ENCODE measurements around the gene COL16A1.

The COL16A1 gene

DNA sequence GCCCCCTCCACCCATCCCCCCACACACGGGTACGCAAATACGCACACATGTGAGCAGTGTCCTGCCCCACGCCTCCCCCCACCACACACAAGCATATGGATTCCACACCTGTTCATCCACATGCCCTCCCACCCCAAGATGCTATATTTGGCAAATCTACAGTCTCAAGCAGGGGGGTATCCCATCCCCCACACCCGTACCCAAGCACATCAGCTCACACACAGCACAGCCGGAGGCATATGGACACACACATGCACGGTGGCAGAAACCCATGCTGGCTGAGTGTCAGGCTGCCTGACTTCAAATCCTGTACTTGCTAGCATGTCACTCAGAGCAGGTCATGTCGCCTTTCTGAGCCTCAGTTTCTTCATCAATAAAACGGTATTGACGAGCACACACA lies 10.6 kb downstream of the COL16A1 start:
- no peak for TF ChIP-seq CTCF (IDR thresholded peaks at IDR 0.05)
- no peak for DNase-seq (ENCODE audit: low spot score)
- Histone ChIP-seq H3K4me3 (no peak overlapping the region), H3K27ac (no peak overlapping the region)

- DNase-seq (ENCODE audit: low spot score): no peak
- H3K27ac ChIP-seq: no peak overlapping the region
- no peak for TF ChIP-seq CTCF (IDR thresholded peaks at IDR 0.05)
- H3K4me3 ChIP-seq: no peak overlapping the region
Measured at GRCh38 chr1:31691951-31692350, 11.9 kb downstream of the COL16A1 start.

DNA sequence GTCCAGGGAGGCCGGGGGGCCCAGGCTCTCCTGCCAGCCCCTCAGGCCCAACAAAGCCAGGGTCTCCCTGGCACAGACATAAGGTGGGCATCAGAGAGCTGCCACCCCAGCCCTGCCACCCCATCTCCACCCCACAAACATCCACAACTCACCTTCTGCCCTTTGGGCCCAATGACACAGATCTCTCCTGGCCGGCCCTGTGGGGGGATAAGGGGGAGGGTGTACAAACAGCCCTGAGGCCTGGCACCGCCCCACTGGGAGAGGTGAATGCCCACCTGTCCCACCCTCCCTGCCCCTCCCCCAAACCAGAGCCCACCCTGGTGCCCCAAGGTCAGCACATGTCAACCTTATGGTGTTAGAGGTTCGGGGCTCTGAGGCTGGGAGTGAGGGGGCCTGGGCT lies 12.4 kb downstream of the COL16A1 start:
- H3K27ac ChIP-seq: no peak overlapping the region
- no peak for TF ChIP-seq CTCF (IDR thresholded peaks at IDR 0.05)
- no peak for DNase-seq (ENCODE audit: low spot score)
- H3K4me3 ChIP-seq: no peak overlapping the region

GRCh38 chr1:31690921-31691320 lies 12.9 kb downstream of the COL16A1 start:
- TF ChIP-seq CTCF (IDR thresholded peaks at IDR 0.05): no peak
- no peak for DNase-seq (ENCODE audit: low spot score)
- no peak overlapping the region for H3K27ac ChIP-seq
- H3K4me3 ChIP-seq: no peak overlapping the region

DNA sequence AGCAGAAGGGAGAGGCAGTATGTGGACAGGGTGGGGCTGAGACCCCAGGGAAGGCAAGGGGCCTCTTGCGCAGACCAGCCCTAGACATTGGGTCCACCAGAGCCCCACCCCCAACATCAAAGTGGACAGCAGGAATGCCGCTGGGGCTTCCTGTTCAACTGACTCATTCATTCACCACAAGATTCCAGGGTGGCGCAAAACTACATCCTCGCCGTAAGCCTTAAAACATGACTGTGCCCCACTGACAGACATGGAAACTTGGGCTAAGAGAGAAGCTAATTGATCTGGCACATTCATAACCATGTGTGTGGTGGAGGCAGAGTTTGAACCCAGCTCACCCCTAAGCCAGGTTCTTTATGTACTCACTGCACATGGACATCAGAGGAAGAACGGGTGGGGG lies 14.0 kb downstream of the COL16A1 start:
- Histone ChIP-seq H3K4me3 (no peak overlapping the region), H3K27ac (no peak overlapping the region)
- TF ChIP-seq CTCF (IDR thresholded peaks at IDR 0.05): no peak
- no peak for DNase-seq (ENCODE audit: low spot score)

DNA sequence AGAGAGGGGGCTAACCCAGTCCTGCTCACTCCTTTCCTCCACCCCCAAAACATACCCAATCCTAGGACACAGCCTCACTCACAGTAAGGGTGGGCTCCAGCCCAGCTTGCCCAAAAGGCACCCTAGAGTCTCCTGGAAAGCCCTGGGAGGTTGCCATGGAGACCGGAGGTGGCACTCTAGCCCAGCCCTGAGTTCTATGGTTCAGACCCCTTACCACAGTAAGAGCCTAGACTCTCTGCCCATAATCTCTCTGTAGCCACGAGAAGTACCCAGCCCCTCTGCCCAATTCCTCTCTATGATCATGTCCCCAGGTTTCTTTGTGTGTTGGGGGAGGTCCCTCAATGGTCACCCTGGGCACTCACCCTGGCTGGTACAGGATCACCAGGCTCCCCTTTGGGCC lies 14.4 kb downstream of the COL16A1 start:
- H3K27ac ChIP-seq: no peak overlapping the region
- TF ChIP-seq CTCF (IDR thresholded peaks at IDR 0.05): no peak
- DNase-seq (ENCODE audit: low spot score): no peak
- no peak overlapping the region for H3K4me3 ChIP-seq

- Histone ChIP-seq H3K27ac (no peak overlapping the region), H3K4me3 (no peak overlapping the region)
- TF ChIP-seq CTCF (IDR thresholded peaks at IDR 0.05): no peak
- no peak for DNase-seq (ENCODE audit: low spot score)
Measured at GRCh38 chr1:31688233-31688918, 15.4 kb downstream of the COL16A1 start.
